Stimulated activated CD4-positive, alpha-beta T cell treated with anti-CD3 and anti-CD28 coated beads, TNF-alpha, amount 100 ng/mL, for 1 hour (primary cell): Measurements from ENCODE around the gene PLAGL2.
"Not testable (repeated sequence)": the region's sequence is repeated elsewhere in the genome, so short reads cannot be mapped to it uniquely, and the experiment has no call there.

Source experiments
- DNase-seq, 3 donors: peaks; one replicate each; pipeline ENCODE4 v3.0.0-alpha.2; 2020; ENCODE audit warnings: low read depth in 3 of 3, low spot score in 1 of 3

The PLAGL2 gene, protein sequence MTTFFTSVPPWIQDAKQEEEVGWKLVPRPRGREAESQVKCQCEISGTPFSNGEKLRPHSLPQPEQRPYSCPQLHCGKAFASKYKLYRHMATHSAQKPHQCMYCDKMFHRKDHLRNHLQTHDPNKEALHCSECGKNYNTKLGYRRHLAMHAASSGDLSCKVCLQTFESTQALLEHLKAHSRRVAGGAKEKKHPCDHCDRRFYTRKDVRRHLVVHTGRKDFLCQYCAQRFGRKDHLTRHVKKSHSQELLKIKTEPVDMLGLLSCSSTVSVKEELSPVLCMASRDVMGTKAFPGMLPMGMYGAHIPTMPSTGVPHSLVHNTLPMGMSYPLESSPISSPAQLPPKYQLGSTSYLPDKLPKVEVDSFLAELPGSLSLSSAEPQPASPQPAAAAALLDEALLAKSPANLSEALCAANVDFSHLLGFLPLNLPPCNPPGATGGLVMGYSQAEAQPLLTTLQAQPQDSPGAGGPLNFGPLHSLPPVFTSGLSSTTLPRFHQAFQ

DNA sequence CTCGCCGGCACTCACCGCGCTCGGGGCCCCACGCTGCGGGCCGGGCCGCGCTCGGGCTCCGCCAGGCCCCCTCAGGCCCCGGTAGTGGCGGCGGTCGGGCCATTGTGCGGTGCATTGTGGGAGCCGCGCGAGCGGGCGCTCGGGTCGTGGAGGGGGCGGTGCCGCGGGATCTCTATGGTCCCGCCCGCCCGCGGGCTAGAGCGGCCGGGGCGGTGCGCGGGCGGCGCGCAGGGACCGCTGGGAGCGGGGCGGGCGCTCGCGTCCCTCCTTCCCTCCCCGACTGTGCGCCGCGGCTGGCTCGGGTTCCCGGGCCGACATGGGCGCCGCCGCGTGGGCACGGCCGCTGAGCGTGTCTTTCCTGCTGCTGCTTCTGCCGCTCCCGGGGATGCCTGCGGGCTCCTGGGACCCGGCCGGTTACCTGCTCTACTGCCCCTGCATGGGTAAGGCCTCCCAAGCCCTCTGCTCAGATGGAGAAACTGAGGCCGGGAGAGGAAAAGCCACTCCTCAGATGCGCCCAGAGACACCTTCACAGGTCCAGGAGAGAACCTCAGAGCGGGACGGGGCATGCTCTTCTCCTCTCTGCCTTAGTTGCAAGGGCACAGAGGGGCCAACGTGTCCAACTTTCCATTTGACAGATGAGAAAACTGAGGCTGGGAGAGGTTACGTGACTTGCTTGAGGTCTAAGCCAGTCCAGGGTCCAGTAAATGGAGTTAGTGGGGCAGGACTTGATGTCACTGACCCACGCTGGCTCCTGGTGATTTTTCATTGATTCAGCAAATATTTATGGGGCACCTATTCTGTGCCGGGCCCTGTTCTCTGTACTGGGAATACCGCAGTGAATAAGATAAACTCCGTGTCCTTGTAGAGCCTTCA lies at the start of gene PLAGL2, which contains the start of gene POFUT1:
Gene PLAGL2, minus strand, starts transcription at position 118 of the 873 bp plus-strand sequence. CDS start 5,565 bp downstream, outside the sequence.
Gene POFUT1, plus strand, starts transcription at position 255 of the 873 bp plus-strand sequence. Its CDS starts 62 bp downstream, at position 317.
- DNase-seq: peak; percentile 63 to 88 (median 74)

DNA sequence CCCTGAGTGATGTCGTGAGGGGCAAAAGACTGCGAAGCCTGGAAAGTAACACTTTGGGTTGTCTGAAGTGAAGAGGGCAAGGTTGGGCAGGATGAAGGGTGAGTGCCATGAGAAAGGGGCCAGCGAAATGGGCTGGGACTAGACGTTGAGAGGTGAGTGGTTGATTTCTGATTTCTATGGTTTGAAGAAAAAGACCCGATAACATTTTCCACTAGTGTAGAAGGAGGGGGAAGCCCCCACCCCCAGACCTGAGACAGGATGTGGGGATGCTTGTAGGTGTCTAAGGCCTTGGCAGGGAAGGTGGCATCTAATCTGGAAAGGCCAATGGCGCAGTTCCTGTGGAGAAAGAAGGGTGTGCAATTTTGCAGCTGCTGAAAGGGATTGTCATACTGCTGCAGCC lies 44.6 kb upstream of the PLAGL2 start:
- peak in 1 of 3 donors; percentile 70 for DNase-seq

DNA sequence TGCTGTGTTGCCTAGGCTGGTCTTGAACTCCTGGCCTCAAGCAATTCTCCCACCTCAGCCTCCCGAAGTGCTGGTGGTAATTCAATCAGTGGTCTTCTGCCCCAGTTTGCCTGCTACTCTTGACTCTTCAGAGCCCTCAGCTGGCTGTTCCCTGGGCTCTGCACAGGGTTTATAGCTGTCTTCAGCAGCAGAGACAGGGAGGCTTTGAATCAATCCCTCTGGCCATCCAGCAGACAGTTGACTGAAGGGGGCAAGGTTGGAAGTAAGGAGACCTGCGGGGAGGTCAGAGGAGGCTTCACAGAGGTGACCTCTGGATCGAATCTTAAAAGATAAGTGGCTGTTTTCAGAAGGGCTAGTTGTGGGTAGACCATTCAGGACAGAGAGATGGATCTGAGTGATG lies 43.9 kb upstream of the PLAGL2 start:
- DNase-seq: no peak

DNA sequence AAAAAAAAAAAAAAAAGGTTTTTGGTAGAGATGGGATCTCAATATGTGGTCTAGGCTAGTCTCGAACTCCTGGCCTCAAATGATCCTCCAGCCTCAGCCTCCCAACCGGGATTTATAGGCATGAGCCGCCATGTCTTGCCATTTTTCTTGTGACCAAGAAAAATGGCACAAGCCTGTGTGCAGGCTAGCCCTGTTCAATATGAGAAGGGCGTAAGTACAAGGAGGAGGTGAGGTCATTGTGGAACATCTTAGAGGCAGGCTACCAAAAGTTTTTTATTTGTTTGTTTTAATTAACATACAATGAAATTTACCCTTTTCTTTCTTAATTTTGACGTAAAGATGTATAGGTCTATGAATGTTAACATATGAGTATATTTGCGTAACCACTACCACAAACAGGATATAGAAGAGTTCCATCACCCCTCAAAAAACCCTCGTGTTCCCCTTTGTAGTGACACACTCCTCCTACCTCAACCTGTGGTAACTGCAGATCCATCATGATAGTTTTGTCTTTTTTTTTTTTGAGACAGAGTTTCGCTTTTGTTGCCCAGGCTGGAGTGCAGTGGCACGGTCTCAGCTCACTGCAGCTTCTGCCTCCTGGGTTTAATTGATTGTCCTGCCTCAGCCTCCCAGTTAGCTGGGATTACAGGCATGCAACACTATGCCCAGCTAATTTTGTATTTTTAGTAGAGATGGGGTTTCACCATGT lies 41.6 kb upstream of the PLAGL2 start:
- DNase-seq: no peak

DNA sequence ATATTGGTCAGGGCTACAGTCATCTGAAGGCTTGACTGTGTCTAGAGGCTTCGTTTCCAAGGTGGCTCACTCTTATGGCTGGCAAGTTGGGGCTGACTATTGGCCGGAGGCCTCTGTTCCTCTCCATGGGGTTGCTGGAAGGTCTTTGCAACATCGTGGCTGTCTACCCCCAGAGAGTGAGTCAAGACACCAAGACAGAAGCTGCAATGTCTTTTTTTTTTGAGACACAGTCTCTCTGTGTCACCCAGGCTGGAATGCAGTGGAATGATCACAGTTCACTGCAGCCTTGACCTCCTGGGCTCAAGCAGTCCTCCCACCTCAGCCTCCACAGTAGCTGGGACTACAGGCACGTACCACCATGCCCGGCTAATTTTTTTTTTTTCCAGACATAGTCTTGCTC lies 40.5 kb upstream of the PLAGL2 start:
- DNase-seq: no peak

DNA sequence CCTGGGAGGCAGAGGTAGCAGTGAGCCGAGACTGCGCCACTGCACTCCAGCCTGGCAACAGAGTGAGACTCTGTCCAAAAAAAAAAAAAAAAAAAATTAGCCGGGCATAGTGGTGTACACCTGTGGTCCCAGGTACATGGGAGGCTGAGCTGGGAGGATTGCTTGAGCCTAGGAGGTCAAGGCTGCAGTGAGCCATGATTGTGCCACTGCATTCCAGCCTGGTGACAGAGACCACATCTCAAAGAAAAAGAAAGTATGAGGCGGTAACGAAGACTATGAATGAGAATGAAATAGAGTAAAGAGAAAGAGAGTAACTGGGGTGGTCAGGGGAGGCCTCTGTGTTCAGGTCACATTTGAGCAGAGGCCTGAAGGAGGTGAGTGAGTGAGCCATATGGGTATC lies 38.7 kb upstream of the PLAGL2 start:
- not testable (repeated sequence) for DNase-seq

DNA sequence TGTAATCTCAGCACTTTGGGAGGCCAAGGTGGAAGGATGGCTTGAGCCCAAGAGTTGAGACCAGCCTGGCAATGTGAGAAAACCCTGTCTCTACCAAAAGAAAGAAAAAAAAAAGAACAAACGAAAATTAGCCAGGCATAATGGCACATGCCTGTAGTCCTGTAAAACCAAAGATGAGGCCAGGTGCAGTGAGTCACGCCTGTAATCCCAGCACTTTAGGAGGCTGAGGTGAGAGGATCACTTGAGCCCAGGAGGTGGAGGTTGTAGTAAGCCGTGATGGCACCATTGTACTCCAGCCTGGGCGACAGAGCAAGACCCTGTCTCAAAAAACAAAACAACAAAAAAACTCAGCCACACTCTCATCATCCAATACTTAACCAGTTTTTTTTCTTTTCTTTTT lies 37.4 kb upstream of the PLAGL2 start:
- no peak for DNase-seq

DNA sequence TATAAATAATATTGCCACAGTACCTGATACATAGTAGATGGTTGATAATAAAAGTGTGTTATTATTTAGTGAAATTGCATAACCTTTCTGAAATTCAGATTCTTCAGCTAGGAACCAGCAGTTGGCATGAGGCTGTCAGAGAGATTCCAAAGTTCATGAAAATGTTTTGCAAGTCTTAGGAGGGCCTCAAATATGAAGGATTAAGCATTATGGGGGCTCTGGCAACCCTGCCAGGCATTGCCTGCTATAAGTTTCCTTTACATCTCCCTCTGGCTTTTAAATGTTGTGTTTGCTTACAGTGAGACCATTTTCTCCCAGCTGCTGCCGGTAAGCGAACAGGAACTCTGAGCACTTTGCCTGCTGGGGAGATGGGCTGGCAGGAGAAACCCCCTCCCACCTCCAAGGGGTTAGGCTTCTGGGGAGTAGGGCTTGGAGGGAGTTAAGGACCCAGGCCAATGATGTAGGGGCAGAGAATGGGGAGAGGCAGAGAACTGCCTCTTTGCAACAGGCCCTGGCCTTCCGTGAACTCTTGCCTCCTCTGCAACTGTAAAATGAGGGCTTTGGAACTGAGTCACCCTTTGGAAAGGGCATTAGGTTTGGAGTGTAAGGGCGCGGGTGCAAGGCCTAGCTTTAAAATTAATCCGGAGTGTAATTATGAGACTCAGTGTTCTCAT lies 36.7 kb upstream of the PLAGL2 start:
- DNase-seq: no peak

DNA sequence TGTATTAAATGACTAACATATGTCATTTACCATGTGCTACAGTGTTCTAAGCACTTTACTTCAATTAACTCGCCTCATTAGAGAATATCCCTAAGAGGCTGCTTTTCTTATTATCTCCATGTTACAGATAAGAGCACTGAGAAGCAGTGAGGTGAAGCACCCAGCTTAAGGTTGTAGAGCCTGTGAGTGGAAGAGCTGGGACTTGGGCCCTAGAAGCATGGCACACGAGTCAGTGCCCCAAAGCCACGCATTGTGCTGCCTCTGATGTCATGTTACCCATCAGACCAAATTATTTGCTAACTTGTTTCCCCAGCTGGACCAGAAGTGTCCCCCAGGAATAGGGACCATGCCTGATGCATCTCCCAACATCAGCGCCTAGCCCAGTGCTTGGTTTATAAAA lies 34.3 kb upstream of the PLAGL2 start:
- DNase-seq: no peak

DNA sequence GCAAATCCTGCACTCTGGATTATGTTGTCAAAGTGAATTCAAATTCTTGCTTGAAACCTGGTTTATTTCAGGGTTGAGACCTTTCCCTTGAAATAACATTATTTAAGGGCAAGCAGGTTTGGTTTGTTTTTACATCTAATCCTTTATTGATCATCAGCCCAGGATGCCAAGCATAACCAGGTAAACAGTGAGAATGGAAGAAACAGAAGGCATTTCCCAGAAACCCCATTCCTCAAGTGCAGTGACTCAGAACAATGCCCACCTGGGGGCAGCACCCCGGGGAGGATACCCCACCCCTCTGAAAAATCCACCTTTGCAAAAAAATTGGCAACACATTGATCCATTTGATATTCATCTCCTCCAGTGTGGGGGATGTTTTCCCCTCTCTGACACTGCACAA lies 32.7 kb upstream of the PLAGL2 start:
- no peak for DNase-seq

DNA sequence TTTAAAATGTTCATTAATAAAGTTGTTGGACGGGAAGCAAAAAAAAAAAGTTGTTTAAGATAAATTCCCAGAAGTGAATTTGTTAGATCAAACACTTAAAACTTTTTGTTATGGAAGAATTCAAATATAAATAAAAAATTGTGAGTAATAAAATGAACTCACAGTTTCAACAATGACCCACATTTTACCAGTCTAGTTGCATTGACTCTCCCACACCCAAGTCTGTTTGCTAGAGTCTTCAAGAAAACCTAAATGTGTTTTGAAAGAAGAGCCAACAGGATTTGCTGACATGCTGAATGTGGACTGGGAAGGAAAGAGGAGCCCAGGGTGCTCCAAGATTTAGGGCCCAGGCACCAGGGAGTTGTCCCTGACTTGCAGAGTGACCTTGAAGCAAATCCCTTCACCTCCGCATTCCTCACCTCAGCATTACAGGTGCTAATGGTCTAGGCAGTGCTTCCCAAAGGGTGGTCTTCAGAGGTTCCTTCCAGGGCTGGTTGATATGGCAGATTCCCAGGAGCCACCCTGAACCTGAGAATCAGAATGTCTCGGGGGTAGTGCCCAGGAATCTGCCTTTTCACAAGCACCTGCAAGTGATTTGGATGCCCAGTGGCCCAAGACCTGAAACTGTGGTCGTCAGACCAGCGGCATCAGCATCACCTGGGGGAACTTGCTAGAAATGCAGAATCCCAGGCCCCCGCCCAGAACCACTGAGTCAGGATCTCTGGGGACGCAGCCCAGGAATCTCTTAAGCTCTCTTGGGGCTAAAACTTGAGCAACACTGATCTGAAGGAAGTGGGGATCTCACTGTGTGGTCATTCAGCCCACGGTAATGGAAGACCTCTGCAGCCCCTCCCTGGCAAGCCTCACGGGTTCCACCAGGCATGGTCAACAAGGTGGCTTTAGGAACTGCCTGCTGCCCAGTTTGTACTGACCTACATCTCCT lies 31.2 kb upstream of the PLAGL2 start:
- no peak for DNase-seq

DNA sequence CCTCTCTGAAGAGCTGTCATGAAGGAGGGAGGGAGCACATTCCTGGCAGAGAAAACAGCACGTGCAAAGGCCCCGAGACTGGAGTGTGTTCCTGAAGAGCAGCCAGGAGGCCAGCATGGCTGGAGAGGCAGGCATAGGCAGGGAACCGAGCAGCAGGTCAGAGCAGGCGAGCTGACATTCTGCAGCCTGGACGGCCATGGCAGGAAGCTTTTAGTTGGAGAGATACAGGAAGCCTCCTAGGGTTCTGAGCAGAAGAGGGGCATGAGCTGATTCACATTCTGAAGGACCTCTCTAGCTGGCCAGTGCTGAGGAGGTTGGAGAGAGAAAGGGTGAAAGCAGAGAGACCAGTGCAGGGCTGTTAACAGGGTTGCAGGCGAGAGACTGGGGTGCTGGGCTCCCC lies 29.9 kb upstream of the PLAGL2 start:
- no peak for DNase-seq

DNA sequence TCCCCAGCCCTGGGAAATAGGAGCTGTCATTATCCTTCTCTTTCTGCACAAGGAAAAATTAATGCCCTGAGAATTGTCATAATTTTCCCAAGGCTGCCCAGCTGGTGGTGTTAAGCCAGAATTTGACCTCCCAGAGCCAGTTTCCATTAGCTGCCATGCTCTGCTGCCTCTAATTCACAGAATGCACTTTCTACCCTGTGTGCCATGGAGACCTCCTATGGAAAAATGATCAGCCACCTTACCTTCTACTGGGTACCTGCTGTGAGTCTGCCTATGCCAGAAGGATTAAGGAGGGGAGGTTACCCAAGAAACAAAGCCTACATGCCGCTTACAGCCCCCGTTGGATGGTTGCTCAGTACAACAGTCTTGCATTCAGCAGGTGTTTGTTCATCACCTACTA lies 29.3 kb upstream of the PLAGL2 start:
- no peak for DNase-seq

DNA sequence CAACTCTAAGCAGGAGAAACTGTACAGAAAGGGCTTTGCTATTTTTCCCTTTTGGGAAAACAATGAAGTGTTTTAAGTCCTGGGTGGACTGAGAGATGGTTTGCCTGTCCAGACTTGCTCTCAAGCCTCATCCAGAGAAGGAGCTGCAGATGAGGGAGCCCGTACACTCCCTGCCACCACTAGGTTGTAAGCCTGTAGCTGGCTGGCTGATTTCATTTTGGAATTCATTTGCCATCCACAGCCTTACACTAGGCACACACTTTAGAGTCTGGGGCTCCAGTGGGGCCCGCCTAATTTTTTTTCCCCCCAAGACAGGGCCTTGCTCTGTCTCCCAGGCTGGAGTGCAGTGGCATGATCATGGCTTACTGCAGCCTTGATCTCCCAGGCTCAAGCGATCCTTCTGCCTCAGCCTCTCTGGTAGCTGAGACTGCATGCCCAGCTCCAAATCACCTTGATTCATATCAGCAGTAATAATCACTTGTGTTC lies 28.5 kb upstream of the PLAGL2 start:
- DNase-seq: no peak

DNA sequence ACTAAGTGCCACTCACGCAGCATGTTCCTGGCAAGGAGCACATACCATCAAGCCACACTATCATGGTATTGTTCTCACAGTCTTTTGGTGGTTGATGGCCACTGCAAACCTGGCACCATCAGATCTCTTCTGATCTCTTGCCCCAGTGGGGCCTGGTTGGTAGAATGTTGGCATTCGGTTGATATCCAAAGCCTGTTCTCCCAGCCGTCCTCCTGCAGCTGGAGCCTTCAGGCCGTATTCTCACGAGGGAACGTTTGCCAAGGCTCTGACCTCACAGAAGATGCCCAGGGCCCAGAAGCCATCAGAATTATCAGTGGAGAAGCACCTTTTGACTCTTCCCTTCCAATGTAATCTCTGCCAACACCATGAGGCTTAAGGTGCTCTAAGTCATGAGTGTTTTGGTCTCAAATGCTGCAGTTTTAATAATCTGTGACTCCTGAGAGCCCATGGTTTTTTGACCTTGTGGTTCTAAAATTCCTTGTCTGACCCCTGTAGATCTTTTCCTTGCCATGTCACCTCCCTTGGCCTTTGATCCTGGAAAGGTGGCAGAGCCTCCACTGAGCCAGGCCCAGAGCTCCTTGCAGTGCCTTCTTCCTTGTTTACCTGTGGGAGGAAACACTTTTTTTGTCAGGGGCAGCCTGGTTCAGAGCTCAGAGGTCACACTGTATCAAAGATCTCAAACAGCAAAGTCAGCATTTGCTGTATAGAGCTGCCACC lies 27.9 kb upstream of the PLAGL2 start:
- no peak for DNase-seq

DNA sequence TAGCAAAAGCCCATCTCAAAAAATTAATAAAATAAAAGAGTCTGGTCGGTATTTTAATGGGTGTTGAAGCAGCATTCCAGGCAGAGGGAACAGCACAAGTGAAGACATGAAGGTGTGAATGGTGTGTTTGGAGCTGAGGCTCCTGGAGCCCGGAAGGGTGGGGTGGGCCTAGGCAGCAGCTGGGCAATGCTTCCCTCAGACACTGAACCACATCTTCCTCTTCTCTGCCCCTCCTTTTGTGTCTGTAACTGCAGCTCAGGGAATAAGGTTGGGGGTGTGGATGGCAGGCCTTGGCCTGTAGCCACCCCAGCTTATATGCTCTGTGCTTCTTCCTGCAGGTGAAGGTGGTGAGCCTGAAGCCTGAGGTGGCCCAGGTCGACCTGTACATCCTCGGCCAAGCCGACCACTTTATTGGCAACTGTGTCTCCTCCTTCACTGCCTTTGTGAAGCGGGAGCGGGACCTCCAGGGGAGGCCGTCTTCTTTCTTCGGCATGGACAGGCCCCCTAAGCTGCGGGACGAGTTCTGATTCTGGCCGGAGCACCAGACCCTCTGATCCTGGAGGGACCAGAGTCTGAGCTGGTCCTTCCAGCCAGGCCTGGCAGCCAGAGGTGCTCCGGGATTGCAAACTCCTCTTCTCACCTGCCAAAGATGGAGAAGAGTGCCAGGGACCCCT lies 26.7 kb upstream of the PLAGL2 start:
- DNase-seq: no peak

DNA sequence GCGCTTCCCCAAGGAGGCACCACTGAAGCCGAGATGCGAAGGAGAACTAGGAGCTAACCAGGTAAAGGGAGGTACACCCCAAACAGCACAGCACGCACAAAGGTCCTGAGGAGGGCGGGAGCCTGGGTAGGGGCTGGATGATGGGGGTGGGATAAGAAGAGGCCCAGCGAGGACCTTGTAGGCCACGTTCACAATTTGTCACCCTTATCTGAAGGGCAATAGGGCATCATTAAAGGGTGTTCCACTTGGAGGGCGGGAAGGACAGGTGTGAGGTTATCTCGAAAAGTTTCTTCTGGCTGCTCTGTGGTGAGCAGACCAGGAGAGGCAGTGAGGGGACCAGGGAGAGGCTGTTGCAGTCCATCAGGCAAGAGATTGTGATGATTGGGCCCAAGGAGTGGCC lies 25.7 kb upstream of the PLAGL2 start:
- no peak for DNase-seq

DNA sequence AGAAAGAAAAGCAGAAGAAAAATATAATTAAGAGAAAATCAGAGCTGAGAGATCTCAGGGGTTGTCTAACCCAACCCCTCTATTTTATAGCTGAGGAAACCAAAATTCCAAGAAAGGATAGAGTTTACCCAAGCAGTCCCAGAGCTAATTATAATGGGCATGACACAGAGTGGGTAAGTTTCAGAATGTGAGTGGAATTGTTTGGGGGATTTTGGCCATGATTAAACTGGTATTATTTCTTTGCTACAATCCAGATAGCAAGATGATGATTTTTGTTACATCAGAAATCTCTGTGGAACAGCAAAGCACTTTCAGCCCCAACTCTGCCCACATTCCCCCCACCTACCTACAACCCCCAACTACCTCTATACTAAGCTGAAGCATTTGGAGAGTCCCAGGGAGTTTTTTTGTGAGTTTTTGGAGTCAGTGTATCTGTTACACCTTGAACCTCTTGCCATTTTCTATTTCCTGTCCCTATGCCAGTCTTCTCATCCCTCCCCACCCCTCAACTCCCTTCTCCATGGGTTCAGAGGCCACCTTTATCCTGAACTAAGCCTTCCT lies 24.9 kb upstream of the PLAGL2 start:
- no peak for DNase-seq
